H1 (cell line): Measurements from ENCODE around the gene TMEM154. TPM values are rescaled to one million over a fixed set of nuclear protein-coding genes. Genes with fewer than 3 reads are reported as not detected.

ENCODE experiments used
- CTCF ChIA-PET: fragments of 300-600 bp; sonication (Branson Sonifier 250); formaldehyde crosslinking; loops from one replicate; lab custom pipeline; 2021; ENCODE audit not compliant: partially characterized antibody; lab: Charles Lee
- POLR2A ChIA-PET: fragments of 300-600 bp; sonication (Branson Sonifier 250); formaldehyde crosslinking; loops from one replicate; lab custom pipeline; 2021; ENCODE audit warnings: inconsistent platforms; ENCODE audit not compliant: partially characterized antibody; lab: Charles Lee
- DNase-seq, 2 experiments: peaks; one replicate each; pipeline versions ENCODE4 v3.0.0 to v3.0.0-alpha.2; 2010 to 2022; ENCODE audit warnings: low spot score in 2 of 2, low read depth in 1 of 2, mixed read lengths in 1 of 2
- FAIRE-seq: peaks from 2 replicates; lab custom pipeline; 2011; peaks lifted over from hg19 to GRCh38; lab: Jason Lieb, UNC
- H2AFZ ChIP-seq: 2 replicates; pipeline ENCODE4 v1.8.1; 2012; ENCODE audit warnings: low read length, inconsistent platforms
- H2AK5ac ChIP-seq: 2 replicates; pipeline ENCODE4 v1.6.1; 2013; ENCODE audit warnings: low read depth, low read length
- H2BK120ac ChIP-seq: replicated peaks from 2 replicates; pipeline ENCODE3; 2013; ENCODE audit warnings: low read depth, low read length, inconsistent platforms
- H2BK12ac ChIP-seq: 2 replicates; pipeline ENCODE4 v1.6.1; 2013; ENCODE audit warnings: low read depth, low read length
- H2BK15ac ChIP-seq: 2 replicates; pipeline ENCODE4 v1.6.1; 2013; ENCODE audit warnings: low read length
- H2BK20ac ChIP-seq: 2 replicates; pipeline ENCODE4 v1.6.1; 2013; ENCODE audit warnings: low read length
- H2BK5ac ChIP-seq: 2 replicates; pipeline ENCODE4 v1.6.1; 2013; ENCODE audit warnings: low read depth, low read length
- H3K14ac ChIP-seq: 2 replicates; pipeline ENCODE4 v1.6.1; 2013; ENCODE audit warnings: inconsistent platforms; ENCODE audit not compliant: insufficient read length
- H3K18ac ChIP-seq: 2 replicates; pipeline ENCODE4 v1.6.1; 2013; ENCODE audit warnings: low read length; ENCODE audit errors: extremely low read depth
- H3K23ac ChIP-seq: 2 replicates; pipeline ENCODE4 v1.6.1; 2013; ENCODE audit warnings: inconsistent platforms; ENCODE audit not compliant: insufficient read length
- H3K23me2 ChIP-seq: 2 replicates; pipeline ENCODE4 v1.6.1; 2013; ENCODE audit warnings: low read depth, low read length
- H3K27ac ChIP-seq: 2 replicates; pipeline ENCODE4 v1.6.1; 2011; ENCODE audit warnings: low read depth, low read length, inconsistent platforms
- H3K27me3 ChIP-seq, 4 experiments: replicated peaks in 1 of 4; 1 replicate in 1 of 4; 2 replicates in 3 of 4; pipeline versions ENCODE4 v1.6.1 to v1.8.1; 2011 to 2013; ENCODE audit warnings: low read length in 3 of 4, mild to moderate bottlenecking in 3 of 4, inconsistent platforms in 2 of 4, mixed read lengths in 2 of 4, moderate library complexity in 1 of 4; ENCODE audit not compliant: control insufficient read depth in 3 of 4, insufficient read depth in 3 of 4; ENCODE audit errors: extremely low read depth in 1 of 4
- H3K36me3 ChIP-seq, 4 experiments: 2 replicates each; pipeline versions ENCODE4 v1.6.1 to v1.8.1; 2011 to 2013; ENCODE audit warnings: mild to moderate bottlenecking in 4 of 4, low read length in 3 of 4, moderate library complexity in 2 of 4, control low read depth in 1 of 4, inconsistent platforms in 1 of 4; ENCODE audit not compliant: insufficient read depth in 4 of 4, control insufficient read depth in 2 of 4
- H3K4ac ChIP-seq: replicated peaks from 2 replicates; pipeline ENCODE3; 2013; ENCODE audit warnings: low read length, low read depth, mixed read lengths, inconsistent platforms; ENCODE audit not compliant: insufficient read length
- H3K4me1 ChIP-seq, 4 experiments: replicated peaks in 1 of 4; 1 replicate in 1 of 4; 2 replicates in 3 of 4; pipeline versions ENCODE4 v1.6.1 to v1.8.1; 2011 to 2013; ENCODE audit warnings: low read length in 3 of 4, inconsistent platforms in 2 of 4, mixed read lengths in 1 of 4; ENCODE audit not compliant: insufficient read depth in 4 of 4, control insufficient read depth in 3 of 4
- H3K4me2 ChIP-seq, 2 experiments: 2 replicates each; pipeline versions ENCODE4 v1.6.1 to v1.8.1; 2011 to 2013; ENCODE audit warnings: low read depth in 2 of 2, low read length in 2 of 2, control low read depth in 1 of 2, inconsistent platforms in 1 of 2, mild to moderate bottlenecking in 1 of 2; ENCODE audit not compliant: insufficient read depth in 1 of 2
- H3K4me3 ChIP-seq, 4 experiments: fragments of 200-600, 300-600 bp in 1 of 4; sonication (generic), shearing (Covaris generic), sonication (Bioruptor Twin) in 1 of 4; 2 replicates each; pipeline versions ENCODE4 v1.5.1 to v1.8.1; 2011 to 2016; ENCODE audit warnings: low read length in 4 of 4, low read depth in 3 of 4, control low read depth in 2 of 4, inconsistent platforms in 2 of 4, mild to moderate bottlenecking in 2 of 4, mixed read lengths in 1 of 4, moderate library complexity in 1 of 4; ENCODE audit not compliant: insufficient read depth in 2 of 4; ENCODE audit errors: extremely low read depth in 1 of 4
- H3K56ac ChIP-seq: replicated peaks from 2 replicates; pipeline ENCODE3; 2013; ENCODE audit warnings: low read depth, mild to moderate bottlenecking, mixed read lengths, low read length, inconsistent platforms; ENCODE audit not compliant: insufficient read length
- H3K79me1 ChIP-seq: 2 replicates; pipeline ENCODE4 v1.6.1; 2013; ENCODE audit warnings: low read depth, low read length, control low read depth
- H3K79me2 ChIP-seq, 2 experiments: 2 replicates each; pipeline versions ENCODE4 v1.6.1 to v1.8.1; 2012 to 2013; ENCODE audit warnings: low read length in 2 of 2, mild to moderate bottlenecking in 2 of 2, inconsistent platforms in 1 of 2; ENCODE audit not compliant: insufficient read depth in 2 of 2, control insufficient read depth in 1 of 2
- H3K9ac ChIP-seq, 4 experiments: replicated peaks in 1 of 4; 1 replicate in 1 of 4; 2 replicates in 3 of 4; pipeline versions ENCODE4 v1.6.1 to v1.8.1; 2011 to 2013; ENCODE audit warnings: low read depth in 3 of 4, low read length in 3 of 4, control low read depth in 2 of 4, mild to moderate bottlenecking in 2 of 4, moderate library complexity in 2 of 4, inconsistent platforms in 1 of 4; ENCODE audit errors: extremely low read depth in 1 of 4
- H3K9me3 ChIP-seq, 2 experiments: 2 replicates each; pipeline versions ENCODE4 v1.6.1 to v1.8.1; 2012 to 2013; ENCODE audit warnings: mild to moderate bottlenecking in 2 of 2, moderate library complexity in 2 of 2, control low read depth in 1 of 2, inconsistent platforms in 1 of 2, low read depth in 1 of 2, low read length in 1 of 2, mixed read lengths in 1 of 2; ENCODE audit not compliant: insufficient read depth in 2 of 2
- H4K20me1 ChIP-seq, 2 experiments: replicated peaks in 1 of 2; 2 replicates each; pipeline versions ENCODE3 to v1.8.1; 2011 to 2013; ENCODE audit warnings: inconsistent platforms in 2 of 2, low read length in 2 of 2, mild to moderate bottlenecking in 1 of 2; ENCODE audit not compliant: insufficient read depth in 2 of 2, control insufficient read depth in 1 of 2
- H4K5ac ChIP-seq: 2 replicates; pipeline ENCODE4 v1.6.1; 2013; ENCODE audit warnings: low read length, low read depth, mixed read lengths, inconsistent platforms; ENCODE audit not compliant: insufficient read length
- H4K8ac ChIP-seq: 2 replicates; pipeline ENCODE4 v1.8.0; 2013; ENCODE audit warnings: mild to moderate bottlenecking, moderate library complexity, low read length, inconsistent platforms; ENCODE audit not compliant: insufficient read depth; ENCODE audit errors: extremely low read depth
- H4K91ac ChIP-seq: replicated peaks from 2 replicates; pipeline ENCODE3; 2013; ENCODE audit warnings: low read length, mixed read lengths, inconsistent platforms; ENCODE audit not compliant: insufficient read length
- BRCA1 ChIP-seq: IDR thresholded peaks from 2 replicates; pipeline ENCODE4 v1.6.1; 2012; ENCODE audit warnings: low read depth, low read length, improper control_type of control experiment
- CBX8 ChIP-seq: fragments of 300-800, 300-1000 bp; sonication (generic); IDR thresholded peaks from 2 replicates; pipeline ENCODE4 v1.7.1; 2016; ENCODE audit warnings: low read depth, low read length, borderline replicate concordance
- CHD2 ChIP-seq: IDR thresholded peaks from 2 replicates; pipeline ENCODE4 v1.6.1; 2012; ENCODE audit warnings: low read length, improper control_type of control experiment
- EP300 ChIP-seq, 2 experiments: IDR thresholded peaks; 1 replicate in 1 of 2; 2 replicates in 1 of 2; pipeline ENCODE4 v1.6.1; 2011 to 2012; ENCODE audit warnings: low read depth in 2 of 2, low read length in 2 of 2, mild to moderate bottlenecking in 2 of 2, borderline replicate concordance in 1 of 2, inconsistent platforms in 1 of 2, moderate library complexity in 1 of 2
- POLR2A ChIP-seq, 2 experiments: IDR thresholded peaks; 1 replicate in 1 of 2; 2 replicates in 1 of 2; pipeline ENCODE4 v1.6.1; 2011; ENCODE audit warnings: low read depth in 2 of 2, low read length in 2 of 2, mild to moderate bottlenecking in 2 of 2; ENCODE audit errors: control extremely low read depth in 1 of 2
- RXRA ChIP-seq: IDR thresholded peaks from 2 replicates; pipeline ENCODE4 v1.6.1; 2011; ENCODE audit warnings: low read depth, mild to moderate bottlenecking, low read length, moderate library complexity; ENCODE audit not compliant: insufficient read depth
- SIN3A ChIP-seq, 2 experiments: IDR thresholded peaks in 1 of 2; conservative IDR thresholded peaks in 1 of 2; 2 replicates each; pipeline ENCODE4 v1.6.1; 2011 to 2012; ENCODE audit warnings: low read length in 2 of 2, improper control_type of control experiment in 1 of 2, low read depth in 1 of 2, mild to moderate bottlenecking in 1 of 2
- SRF ChIP-seq: IDR thresholded peaks from 2 replicates; pipeline ENCODE4 v1.6.1; 2011; ENCODE audit warnings: mild to moderate bottlenecking, low read depth, low read length, moderate library complexity
- SUZ12 ChIP-seq: fragments of 200-600 bp; sonication (generic); IDR thresholded peaks from 2 replicates; pipeline ENCODE4 v1.6.1; 2012; ENCODE audit warnings: mild to moderate bottlenecking, inconsistent platforms, low read length, moderate library complexity, mixed read lengths
- WGBS, 2 experiments: shearing (Covaris generic) in 1 of 2; methylation state at CpG; one replicate each; pipeline versions ENCODE4 v1.1.6 to v1.1.7; 2013 to 2015; ENCODE audit warnings: low lambda C conversion rate in 2 of 2, mixed read lengths in 2 of 2, inconsistent platforms in 1 of 2, low coverage in 1 of 2, missing lambda C conversion rate in 1 of 2; ENCODE audit not compliant: insufficient replicate concordance in 2 of 2, insufficient coverage in 1 of 2, insufficient read length in 1 of 2; ENCODE audit errors: extremely low coverage in 1 of 2, missing lambda C conversion rate in 1 of 2; 5-methylcytosine and 5-hydroxymethylcytosine counted together
- polyA plus RNA-seq, 7 experiments: library from polyadenylated mRNA; depleted of rRNA in 3 of 7; stranded (reverse) in 5 of 7; unstranded in 2 of 7; fragments of >200 nt in 5 of 7; fragments of 200-250 nt in 2 of 7; gene quantifications; 1 replicate in 5 of 7; 2 replicates in 1 of 7; 4 replicates in 1 of 7; pipeline versions ENCODE4 v1.2.1 to v1.2.3, GENCODE V29; 2011 to 2013; ENCODE audit warnings: missing spikeins in 2 of 7, mixed read lengths in 2 of 7
- total RNA-seq: library from RNA; stranded (reverse); fragmentation: NEBNext Ultra II Directional; extraction: Animal tissue kit (Norgen Biotek cat#: 25700); gene quantifications from 2 replicates; pipeline ENCODE4 v1.2.1, GENCODE V29; 2021

The TMEM154 gene
- total and polyA plus RNA-seq, 2 of the 8 experiments (the other 6 are each of a cell fraction or from before 2014, with no cell fraction given) = 0.33 to 1.2 TPM

DNA sequence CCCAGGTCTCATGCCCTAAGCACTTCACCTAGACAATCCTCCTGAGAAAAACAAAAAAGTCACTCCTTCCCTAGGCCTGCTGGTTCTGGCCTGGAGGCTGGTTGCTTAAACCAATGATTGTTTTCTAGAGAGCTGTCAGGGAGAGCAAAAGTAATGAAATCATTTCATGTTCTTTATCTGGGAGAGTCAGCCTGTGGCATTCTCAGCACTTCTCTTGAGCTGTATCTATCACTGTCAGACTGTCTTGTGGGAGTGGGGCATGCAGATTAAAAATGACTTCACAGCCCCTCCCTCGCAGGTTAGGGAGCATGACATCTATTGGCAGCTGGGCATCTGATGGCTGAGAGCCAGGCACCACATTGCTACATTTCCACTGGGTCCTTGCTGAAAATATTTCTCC is 20.4 kb upstream of the TMEM154 start:
- H4K8ac ChIP-seq = no peak overlapping the region
- no peak overlapping the region for H2BK15ac ChIP-seq
- no peaks in the 10 kb centered on the region for H3K79me2 ChIP-seq
- H3K79me1 ChIP-seq = no peaks in the 10 kb centered on the region
- H2BK120ac ChIP-seq = peak overlapping the region; percentile 91
- H3K27me3 ChIP-seq = no peaks in the 10 kb centered on the region
- peak; percentile 36 for FAIRE-seq
- H2BK20ac ChIP-seq = peak overlapping the region; percentile 15; the same call in 1 of the 2 replicates
- 14% methylated on average over 1 of the region's 1 CpG; no CpG with 5 or more reads in 1 of the 2 experiments for WGBS, 2 experiments
- peak overlapping the region in 1 of 4 experiments; percentile 42; a peak in 4 of 8 replicates for H3K4me3 ChIP-seq
- H3K23me2 ChIP-seq = no peaks in the 10 kb centered on the region
- peaks cover 7 to 17% (median 14%) of the 10 kb centered on the region in 4 experiments for H3K4me1 ChIP-seq
- H4K91ac ChIP-seq = peak overlapping the region; percentile 90
- H3K36me3 ChIP-seq = no peaks in the 10 kb centered on the region; a peak in 1 of 8 replicates
- peaks cover 0 to 2% of the 10 kb centered on the region in 2 experiments; a peak in 2 of 4 replicates for H3K9me3 ChIP-seq
- H3K4ac ChIP-seq = peak overlapping the region; percentile 61
- peak overlapping the region; percentile 63; the same call in 1 of the 2 replicates for H2BK12ac ChIP-seq
- peak in 1 of 2 experiments; percentile 54 for DNase-seq
- peak overlapping the region in 1 of 4 experiments; percentile 57; a peak in 1 of 7 replicates for H3K9ac ChIP-seq
- no peak overlapping the region for H4K5ac ChIP-seq
- H2AFZ ChIP-seq = no peak overlapping the region
- no peak overlapping the region for H3K27ac ChIP-seq
- ChIA-PET POLR2A (interaction anchor here (1.0 kb wide), 1 partner anchor 79 kb away, joined by 4 read pairs; the partner anchor contains the start of genes ARFIP1 and TIGD4), CTCF (interaction anchor here (1.3 kb wide), 1 partner anchor 11 kb away, joined by 3 read pairs; no protein-coding TSS in a partner anchor)
- H3K4me2 ChIP-seq = peak overlapping the region; percentile 53 to 67
- H3K56ac ChIP-seq = no peak overlapping the region
- H3K23ac ChIP-seq = no peak overlapping the region
- no peak overlapping the region for H3K14ac ChIP-seq
- no peaks in the 10 kb centered on the region for H4K20me1 ChIP-seq
- H3K18ac ChIP-seq = peak overlapping the region; percentile 72; the same call in 1 of the 2 replicates
- H2BK5ac ChIP-seq = peak overlapping the region; percentile 78; the same call in 1 of the 2 replicates
- H2AK5ac ChIP-seq = no peak overlapping the region
- no peak for TF ChIP-seq CHD2
- TF ChIP-seq POLR2A (IDR thresholded peaks at IDR 0.05; ENCODE audit: control extremely low read depth in 1 of 2, low read depth in 2 of 2, low read length in 2 of 2) = no peak
- TF ChIP-seq BRCA1 = no peak
- no peak for TF ChIP-seq SUZ12
- TF ChIP-seq SIN3A (conservative IDR thresholded peaks at IDR 0.05 in 1 of 2, IDR thresholded peaks at IDR 0.05 in 1 of 2; ENCODE audit: low read depth in 1 of 2, low read length in 2 of 2) = no peak
- no peak for TF ChIP-seq RXRA
- TF ChIP-seq SRF = no peak
- TF ChIP-seq CBX8 = no peak
- TF ChIP-seq EP300 (IDR thresholded peaks at IDR 0.05; ENCODE audit: borderline replicate concordance in 1 of 2, low read depth in 2 of 2, low read length in 2 of 2) = no peak
